ENCODE data around the gene NADK.

Gene NADK

DNA sequence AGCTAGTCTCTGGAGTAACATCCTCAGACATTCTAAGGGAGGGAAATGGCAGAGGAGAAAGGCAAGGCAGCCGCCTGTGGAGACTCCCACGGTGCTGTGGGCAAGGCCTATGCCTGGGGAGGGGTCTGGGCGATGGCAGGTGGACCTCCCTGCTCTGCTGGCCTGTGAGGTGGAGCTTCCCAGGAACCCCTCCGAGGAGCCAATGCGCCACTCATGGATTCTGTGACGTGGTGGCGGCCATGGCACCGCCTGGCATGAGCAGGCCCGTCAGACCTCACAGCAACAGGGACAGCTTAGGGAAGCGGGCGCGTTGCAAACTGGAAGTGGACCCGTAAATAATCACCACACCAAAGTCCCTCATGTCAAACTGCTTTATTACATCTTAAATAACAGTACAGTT, 6.7 kb upstream of the NADK start:
- H3K36me3 ChIP-seq (ENCODE audit: control insufficient read depth, insufficient read depth, low read length, severe bottlenecking), result peaks cover 51% of the 10 kb centered on the region
- H3K27me3 ChIP-seq (replicated peaks; ENCODE audit: control insufficient read depth, insufficient read depth, low read length), result no peaks in the 10 kb centered on the region
- H3K9ac ChIP-seq (ENCODE audit: low read length), result no peak overlapping the region
- peaks cover 45% of the 10 kb centered on the region for H3K4me1 ChIP-seq (ENCODE audit: control insufficient read depth, insufficient read depth, low read length)
- no peak overlapping the region for H3K4me3 ChIP-seq (ENCODE audit: low read length)
- no peaks in the 10 kb centered on the region for H3K9me3 ChIP-seq (ENCODE audit: control insufficient read depth, low read length)
- DNase-seq (ENCODE audit: low read depth), result no peak

DNA sequence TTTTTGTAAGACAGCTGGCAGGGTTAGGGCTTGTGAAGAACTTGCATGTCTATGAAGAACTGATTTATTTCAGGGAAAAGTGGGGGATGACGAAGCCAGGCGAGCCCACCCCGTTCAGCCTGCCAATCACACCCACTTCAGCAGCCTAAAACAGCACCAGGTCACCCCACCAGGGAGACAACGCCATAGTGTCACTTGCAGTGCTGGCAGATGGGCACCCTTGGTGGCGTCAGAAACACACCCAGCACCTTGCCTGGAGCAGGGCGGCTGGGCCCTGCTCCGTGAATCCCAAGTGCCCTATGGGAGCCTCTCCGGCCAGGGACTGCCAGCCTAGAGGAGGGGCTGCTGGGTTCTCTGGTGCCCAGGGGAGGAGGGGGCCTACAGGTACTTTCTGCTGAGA, 5.0 kb upstream of the NADK start:
- H3K4me3 ChIP-seq (ENCODE audit: low read length), result no peak overlapping the region
- peaks cover 51% of the 10 kb centered on the region for H3K4me1 ChIP-seq (ENCODE audit: control insufficient read depth, insufficient read depth, low read length)
- DNase-seq (ENCODE audit: low read depth), result no peak
- peaks cover 37% of the 10 kb centered on the region for H3K36me3 ChIP-seq (ENCODE audit: control insufficient read depth, insufficient read depth, low read length, severe bottlenecking)
- H3K9ac ChIP-seq (ENCODE audit: low read length), result peak overlapping the region; percentile 64
- H3K27me3 ChIP-seq (replicated peaks; ENCODE audit: control insufficient read depth, insufficient read depth, low read length), result no peaks in the 10 kb centered on the region
- H3K9me3 ChIP-seq (ENCODE audit: control insufficient read depth, low read length), result no peaks in the 10 kb centered on the region

DNA sequence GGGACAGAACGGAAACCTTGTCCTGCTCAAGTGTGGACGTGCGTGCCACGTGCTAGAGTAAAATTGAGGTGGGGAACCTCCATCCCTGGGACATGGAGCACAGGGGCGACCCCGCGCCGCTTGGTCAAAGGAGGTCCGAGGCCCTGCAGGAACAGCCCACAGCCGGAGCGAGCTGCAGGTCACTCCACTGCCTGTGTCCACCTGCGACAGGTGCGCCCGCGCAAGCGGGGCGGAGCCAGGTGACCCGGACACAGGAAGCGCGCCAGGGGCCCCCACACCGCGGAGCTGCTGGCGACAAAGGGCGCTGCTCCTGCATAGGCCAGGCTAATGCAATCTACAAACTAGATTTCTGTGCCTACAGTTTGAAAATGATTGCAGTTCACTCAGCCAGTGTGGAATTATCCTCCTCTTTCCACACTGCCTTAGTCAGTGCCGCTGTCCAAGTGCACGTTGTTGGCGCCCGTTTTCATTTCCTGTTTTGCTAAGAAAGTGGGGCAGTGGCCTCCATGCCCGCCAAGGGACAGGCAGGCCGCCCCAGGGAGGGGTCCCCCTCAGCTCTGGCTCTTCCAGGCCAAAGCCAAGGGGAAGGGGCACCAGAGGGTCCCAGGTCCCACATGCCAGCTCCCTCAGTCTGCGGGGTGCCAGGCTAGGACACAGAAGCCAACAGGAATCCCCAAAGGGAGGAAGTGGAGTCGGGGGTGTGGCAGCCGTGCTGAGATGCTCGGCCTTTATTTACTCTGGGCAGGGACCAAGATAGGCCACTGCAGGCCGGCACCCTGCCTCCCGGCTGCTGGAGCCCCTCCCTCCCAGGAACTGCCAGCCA, 4.3 kb upstream of the NADK start:
- peaks cover 30% of the 10 kb centered on the region for H3K36me3 ChIP-seq (ENCODE audit: control insufficient read depth, insufficient read depth, low read length, severe bottlenecking)
- H3K27me3 ChIP-seq (replicated peaks; ENCODE audit: control insufficient read depth, insufficient read depth, low read length), result no peaks in the 10 kb centered on the region
- peaks cover 46% of the 10 kb centered on the region for H3K4me1 ChIP-seq (ENCODE audit: control insufficient read depth, insufficient read depth, low read length)
- H3K9me3 ChIP-seq (ENCODE audit: control insufficient read depth, low read length), result no peaks in the 10 kb centered on the region
- H3K4me3 ChIP-seq (ENCODE audit: low read length), result peak overlapping the region; percentile 50
- DNase-seq (ENCODE audit: low read depth), result peak; percentile 77
- peak overlapping the region; percentile 64 for H3K9ac ChIP-seq (ENCODE audit: low read length)

DNA sequence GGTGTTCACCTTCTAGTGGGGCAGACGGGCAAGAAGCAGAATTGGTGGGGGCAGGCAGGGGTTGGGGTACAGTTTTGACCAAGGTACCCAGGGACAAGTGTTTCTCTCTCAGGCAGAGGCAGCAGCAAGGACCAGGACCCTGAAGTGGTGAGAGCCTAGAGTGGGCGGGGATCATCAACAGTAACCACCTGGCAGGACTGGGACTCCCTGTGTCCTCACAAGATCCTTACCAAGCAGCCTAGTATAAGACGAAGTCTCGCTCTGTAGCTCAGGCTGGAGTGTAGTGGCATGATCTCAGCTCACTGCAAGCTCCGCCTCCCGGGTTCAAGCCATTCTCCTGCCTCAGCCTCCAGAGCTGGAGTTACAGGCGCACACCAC, 3.2 kb upstream of the NADK start:
- peak overlapping the region; percentile 64 for H3K9ac ChIP-seq (ENCODE audit: low read length)

DNA sequence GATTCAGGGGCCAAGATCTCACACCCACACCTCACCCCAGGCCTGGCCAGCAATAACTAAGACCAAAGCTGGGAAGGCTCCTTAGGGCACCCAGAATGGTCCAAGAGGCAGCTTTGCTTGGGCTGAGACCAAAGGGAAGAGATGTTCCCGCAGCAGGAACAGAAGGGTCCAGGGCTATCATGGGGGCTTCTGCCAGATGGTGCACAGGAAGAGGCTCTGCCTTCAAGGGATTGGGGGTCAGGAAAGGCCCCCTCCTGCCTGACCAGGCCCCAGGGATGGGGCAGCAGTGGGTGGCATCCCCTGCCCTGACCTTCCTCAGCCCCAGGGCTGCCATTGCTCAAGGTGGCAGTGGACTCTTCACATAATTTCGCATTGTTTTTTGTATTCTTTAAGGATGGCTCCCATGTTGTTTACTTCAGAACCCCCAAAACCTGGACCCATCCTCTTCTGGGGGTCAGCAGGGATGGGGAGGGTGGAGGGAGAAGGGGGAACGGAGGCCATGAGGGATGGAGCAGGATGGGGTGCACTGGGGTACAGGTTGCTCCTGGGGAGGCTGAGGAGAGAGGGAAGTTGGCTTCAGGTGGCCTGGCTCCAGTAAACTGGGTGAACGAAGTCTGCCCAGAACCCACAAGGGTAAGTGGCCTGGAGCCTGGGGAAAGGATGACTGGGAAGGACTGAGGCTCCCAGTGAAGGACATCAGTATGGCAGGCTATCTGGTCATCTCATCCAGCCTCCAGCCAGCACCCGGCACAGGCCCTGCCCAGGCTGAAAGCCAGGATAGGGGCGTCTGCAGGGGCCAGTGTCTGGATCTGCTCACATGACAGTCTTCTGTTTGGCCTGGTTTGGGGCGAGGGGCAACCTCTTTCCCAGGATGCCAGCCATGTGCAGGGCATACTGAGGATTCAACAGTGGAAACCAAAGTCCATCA, 2.6 kb upstream of the NADK start:
- Histone ChIP-seq H3K36me3 (ENCODE audit: control insufficient read depth, insufficient read depth, low read length, severe bottlenecking) (peaks cover 13% of the 10 kb centered on the region), H3K9me3 (ENCODE audit: control insufficient read depth, low read length) (no peaks in the 10 kb centered on the region), H3K4me1 (ENCODE audit: control insufficient read depth, insufficient read depth, low read length) (peaks cover 59% of the 10 kb centered on the region), H3K9ac (ENCODE audit: low read length) (peak overlapping the region; percentile 53), H3K4me3 (ENCODE audit: low read length) (peak overlapping the region; percentile 52), H3K27me3 (replicated peaks; ENCODE audit: control insufficient read depth, insufficient read depth, low read length) (no peaks in the 10 kb centered on the region)
- DNase-seq (ENCODE audit: low read depth), result no peak

More for the DNA sequence above, 3.2 kb upstream of the NADK start:
- no peak for DNase-seq (ENCODE audit: low read depth)
- peaks cover 19% of the 10 kb centered on the region for H3K36me3 ChIP-seq (ENCODE audit: control insufficient read depth, insufficient read depth, low read length, severe bottlenecking)
- no peaks in the 10 kb centered on the region for H3K27me3 ChIP-seq (replicated peaks; ENCODE audit: control insufficient read depth, insufficient read depth, low read length)
- H3K9me3 ChIP-seq (ENCODE audit: control insufficient read depth, low read length), result no peaks in the 10 kb centered on the region
- peaks cover 53% of the 10 kb centered on the region for H3K4me1 ChIP-seq (ENCODE audit: control insufficient read depth, insufficient read depth, low read length)
- no peak overlapping the region for H3K4me3 ChIP-seq (ENCODE audit: low read length)

DNA sequence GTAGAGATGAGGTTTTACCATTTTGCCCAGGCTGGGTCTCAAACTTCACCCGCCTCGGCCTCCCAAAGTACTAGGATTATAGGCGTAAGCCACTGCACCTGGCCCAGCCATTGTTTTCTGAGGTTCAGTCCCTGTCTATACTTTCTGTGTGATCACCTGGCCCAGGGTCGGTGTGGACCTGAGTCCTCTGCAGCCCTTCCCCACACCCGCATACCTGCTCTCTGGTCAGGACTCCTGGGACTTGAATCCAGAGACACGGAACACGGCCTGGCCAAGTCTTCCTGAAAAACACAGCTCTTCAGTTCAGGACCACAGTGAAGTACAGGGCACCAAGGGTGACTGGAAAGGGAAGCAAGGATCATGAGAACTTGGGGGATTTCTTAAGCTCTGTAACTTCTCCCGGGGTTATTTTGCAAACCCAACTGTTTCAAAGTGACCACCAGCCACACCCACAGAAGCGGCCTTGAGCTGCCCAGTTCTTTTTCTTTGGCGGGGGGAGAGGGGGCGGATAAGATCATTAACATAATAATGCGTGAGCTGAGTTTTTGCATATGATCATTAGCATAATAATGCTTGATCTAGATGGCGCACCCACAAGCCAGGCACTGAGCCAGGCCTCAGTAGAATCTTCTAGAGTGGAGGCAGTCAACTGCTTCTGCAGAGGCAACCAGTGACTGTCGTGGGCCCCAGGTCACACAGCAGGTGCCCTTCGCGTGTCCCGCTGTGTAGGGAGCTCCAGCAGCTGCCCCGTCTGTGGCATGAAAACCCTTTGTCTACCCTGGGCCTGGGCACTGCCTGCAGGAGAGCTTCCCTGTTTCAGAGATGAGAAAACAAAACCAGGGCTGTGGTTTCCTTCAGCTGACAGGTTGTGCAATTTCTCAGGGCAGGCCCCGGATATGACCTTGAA, 1.7 kb upstream of the NADK start:
- Histone ChIP-seq H3K4me1 (ENCODE audit: control insufficient read depth, insufficient read depth, low read length) (peaks cover 68% of the 10 kb centered on the region), H3K9me3 (ENCODE audit: control insufficient read depth, low read length) (no peaks in the 10 kb centered on the region), H3K27me3 (replicated peaks; ENCODE audit: control insufficient read depth, insufficient read depth, low read length) (no peaks in the 10 kb centered on the region), H3K36me3 (ENCODE audit: control insufficient read depth, insufficient read depth, low read length, severe bottlenecking) (peaks cover 3% of the 10 kb centered on the region), H3K9ac (ENCODE audit: low read length) (peak overlapping the region; percentile 53), H3K4me3 (ENCODE audit: low read length) (peak overlapping the region; percentile 52)
- DNase-seq (ENCODE audit: low read depth), result peak; percentile 29

DNA sequence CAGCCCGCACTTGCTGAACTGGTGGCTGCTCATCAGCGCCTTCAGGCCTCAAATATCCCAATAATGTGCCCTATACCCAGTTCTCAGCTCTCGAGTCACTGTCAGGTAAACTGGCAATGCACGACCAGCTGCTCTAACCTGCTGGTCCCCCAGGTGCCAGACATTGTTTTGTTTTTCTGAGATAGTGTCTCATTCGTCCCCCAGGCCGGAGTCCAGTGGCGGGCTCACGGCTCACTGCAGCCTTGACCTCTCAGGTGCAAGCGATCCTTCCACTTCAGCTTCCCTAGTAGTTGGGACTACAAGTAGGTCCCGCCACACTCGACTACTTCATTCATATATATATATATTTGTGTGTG, 1.0 kb upstream of the NADK start:
- DNase-seq (ENCODE audit: low read depth), result no peak
- no peaks in the 10 kb centered on the region for H3K27me3 ChIP-seq (replicated peaks; ENCODE audit: control insufficient read depth, insufficient read depth, low read length)
- H3K36me3 ChIP-seq (ENCODE audit: control insufficient read depth, insufficient read depth, low read length, severe bottlenecking), result no peaks in the 10 kb centered on the region
- peak overlapping the region; percentile 97 for H3K9ac ChIP-seq (ENCODE audit: low read length)
- peak overlapping the region; percentile 95 for H3K4me3 ChIP-seq (ENCODE audit: low read length)
- H3K9me3 ChIP-seq (ENCODE audit: control insufficient read depth, low read length), result no peaks in the 10 kb centered on the region
- H3K4me1 ChIP-seq (ENCODE audit: control insufficient read depth, insufficient read depth, low read length), result peaks cover 70% of the 10 kb centered on the region

DNA sequence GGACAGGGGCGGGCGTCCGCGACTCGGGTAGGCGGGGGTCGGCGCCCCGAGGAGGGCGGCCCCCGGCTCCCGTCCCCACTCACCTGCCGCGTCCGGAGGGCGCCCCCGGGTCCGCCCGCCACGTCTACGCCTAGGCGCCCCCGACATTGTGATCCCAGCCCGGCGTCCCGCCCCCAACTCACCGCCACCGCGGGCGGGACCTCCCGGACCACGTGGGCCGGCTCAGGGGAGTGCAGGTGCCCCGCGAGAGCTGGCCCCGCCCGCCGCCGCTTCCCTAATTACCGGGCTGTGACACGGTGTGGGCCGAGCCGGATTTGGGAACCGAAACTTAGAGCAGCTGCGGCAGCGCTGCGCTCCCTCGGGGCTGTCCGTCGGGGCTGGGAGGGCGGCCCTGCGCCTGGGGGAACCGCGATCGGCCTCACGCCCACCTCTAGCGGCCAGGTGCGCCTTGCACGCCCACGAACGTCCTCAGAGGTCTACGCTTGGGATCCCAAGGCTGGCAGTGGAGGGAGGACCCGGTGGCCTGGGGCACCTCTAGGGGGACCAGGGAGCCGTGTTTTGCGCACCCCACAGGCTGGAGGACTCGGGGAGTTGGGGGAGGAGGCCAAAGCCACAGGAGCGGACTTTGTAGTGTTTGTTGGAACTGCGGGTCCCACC, 521 bp upstream of the NADK start:
- H3K4me1 ChIP-seq (ENCODE audit: control insufficient read depth, insufficient read depth, low read length), result peaks cover 70% of the 10 kb centered on the region
- DNase-seq (ENCODE audit: low read depth), result peak; percentile 48
- no peaks in the 10 kb centered on the region for H3K9me3 ChIP-seq (ENCODE audit: control insufficient read depth, low read length)
- peak overlapping the region; percentile 97 for H3K9ac ChIP-seq (ENCODE audit: low read length)
- no peaks in the 10 kb centered on the region for H3K36me3 ChIP-seq (ENCODE audit: control insufficient read depth, insufficient read depth, low read length, severe bottlenecking)
- no peaks in the 10 kb centered on the region for H3K27me3 ChIP-seq (replicated peaks; ENCODE audit: control insufficient read depth, insufficient read depth, low read length)
- peak overlapping the region; percentile 95 for H3K4me3 ChIP-seq (ENCODE audit: low read length)

DNA sequence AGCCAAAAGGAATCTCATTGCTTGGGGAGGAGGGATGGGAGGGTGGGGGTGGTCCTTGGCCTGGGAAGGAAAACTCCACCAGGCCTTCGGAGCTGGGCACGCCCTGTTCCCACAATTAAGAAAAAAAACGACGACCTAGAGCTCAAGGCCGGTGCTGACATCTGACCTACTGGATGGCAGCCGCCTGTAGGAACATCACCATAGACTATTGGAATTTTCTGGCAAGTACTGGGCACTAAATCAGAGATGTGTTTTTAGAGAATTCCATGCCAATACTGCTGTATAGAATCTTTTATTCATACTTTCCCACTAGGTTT, 729 bp downstream of the NADK start:
- H3K27me3 ChIP-seq (replicated peaks; ENCODE audit: control insufficient read depth, insufficient read depth, low read length), result no peaks in the 10 kb centered on the region
- peaks cover 2% of the 10 kb centered on the region for H3K36me3 ChIP-seq (ENCODE audit: control insufficient read depth, insufficient read depth, low read length, severe bottlenecking)
- peak overlapping the region; percentile 95 for H3K4me3 ChIP-seq (ENCODE audit: low read length)
- peak; percentile 72 for DNase-seq (ENCODE audit: low read depth)
- H3K9me3 ChIP-seq (ENCODE audit: control insufficient read depth, low read length), result no peaks in the 10 kb centered on the region
- peaks cover 60% of the 10 kb centered on the region for H3K4me1 ChIP-seq (ENCODE audit: control insufficient read depth, insufficient read depth, low read length)
- H3K9ac ChIP-seq (ENCODE audit: low read length), result peak overlapping the region; percentile 97

DNA sequence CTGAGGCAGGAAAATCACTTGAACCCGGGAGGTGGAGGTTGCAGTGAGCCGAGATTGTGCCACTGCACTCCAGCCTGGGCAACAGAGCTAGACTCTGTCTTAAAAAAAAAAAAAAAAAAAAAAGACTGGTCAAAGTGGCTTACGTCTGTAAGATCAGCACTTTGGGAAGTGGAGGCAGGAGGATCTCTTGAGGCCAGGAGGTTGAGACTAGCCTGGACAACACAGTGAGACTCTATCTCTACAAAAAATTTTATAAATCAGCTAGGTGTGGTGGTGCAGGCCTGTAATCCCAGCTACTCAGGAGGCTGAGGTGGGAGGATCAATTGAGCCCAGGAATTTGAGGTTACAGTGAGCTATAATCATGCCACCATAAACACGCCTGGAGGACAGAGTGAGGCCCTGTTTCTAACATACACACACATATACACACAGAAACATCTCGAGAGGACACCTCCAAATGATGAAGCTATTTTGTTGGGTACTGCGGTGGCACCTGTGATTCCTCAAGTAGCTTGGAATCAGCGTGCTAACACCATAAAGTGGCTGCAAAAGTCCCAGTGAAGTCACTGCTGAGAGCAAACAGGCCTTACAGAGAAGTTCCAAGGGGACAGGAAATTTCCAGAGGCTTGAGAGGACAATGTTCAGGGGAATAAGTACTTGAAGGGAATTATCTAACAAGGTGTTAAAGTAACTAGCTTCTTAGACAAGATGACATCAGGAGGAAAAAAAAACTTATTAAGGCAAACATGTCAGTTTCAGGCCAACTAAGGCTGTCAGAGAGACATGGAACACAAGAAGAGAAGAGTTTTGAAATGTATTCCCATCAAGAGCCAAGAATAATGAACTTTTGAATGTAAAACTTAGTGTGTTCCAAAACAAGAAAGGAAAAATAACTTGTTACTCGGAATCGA, 1.3 kb downstream of the NADK start:
- DNase-seq (ENCODE audit: low read depth), result no peak

More for the DNA sequence above, 1.3 kb downstream of the NADK start:
- Histone ChIP-seq H3K9me3 (ENCODE audit: control insufficient read depth, low read length) (no peaks in the 10 kb centered on the region), H3K4me1 (ENCODE audit: control insufficient read depth, insufficient read depth, low read length) (peaks cover 55% of the 10 kb centered on the region), H3K27me3 (replicated peaks; ENCODE audit: control insufficient read depth, insufficient read depth, low read length) (no peaks in the 10 kb centered on the region), H3K4me3 (ENCODE audit: low read length) (peak overlapping the region; percentile 95), H3K9ac (ENCODE audit: low read length) (peak overlapping the region; percentile 97), H3K36me3 (ENCODE audit: control insufficient read depth, insufficient read depth, low read length, severe bottlenecking) (peaks cover 8% of the 10 kb centered on the region)
